ENCODE data around the gene ANKLE1. TPM values are rescaled to one million over a fixed set of nuclear protein-coding genes. Genes with fewer than 3 reads are reported as not detected.

The ANKLE1 gene
- total RNA-seq, 1 donor from 2014 or later = 3.6 TPM

DNA sequence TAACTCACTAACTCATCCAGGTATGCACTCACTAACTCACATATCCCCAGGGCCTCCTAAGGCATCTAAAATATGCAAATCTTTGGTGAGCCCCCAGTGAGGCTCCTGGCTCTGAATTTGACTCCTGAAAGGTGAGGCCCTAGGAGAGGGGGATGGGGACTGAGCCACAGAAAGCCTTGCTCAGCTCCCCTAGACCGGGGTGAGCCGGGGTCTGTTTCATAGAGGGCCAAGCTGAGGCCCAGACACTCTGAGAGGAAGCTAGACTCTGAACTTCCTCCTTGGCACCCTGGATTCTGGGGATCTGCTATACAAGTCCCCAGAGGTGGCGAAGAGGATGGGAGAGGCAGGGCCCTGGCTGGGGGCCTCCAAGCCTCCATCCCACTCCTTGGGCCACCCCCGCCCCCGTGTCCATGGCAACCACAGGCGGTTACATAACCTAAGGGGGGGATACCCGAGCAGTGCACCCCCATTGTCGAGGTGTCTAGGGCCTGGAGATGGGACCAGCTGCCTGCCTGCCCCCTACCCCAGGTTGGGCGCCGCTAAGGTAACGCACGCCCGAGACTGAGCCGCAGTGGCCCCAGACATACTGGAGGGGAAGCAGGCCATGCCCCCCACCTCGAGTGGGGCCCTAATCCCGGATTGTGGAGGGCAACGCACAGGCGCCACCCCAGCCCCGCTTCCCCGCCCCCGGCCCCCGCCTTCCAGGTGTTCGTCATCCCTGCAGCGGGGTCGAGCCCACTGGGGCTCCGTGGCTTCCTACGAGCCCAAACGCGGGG is 20.9 kb downstream of the ANKLE1 start:
- Mint-ChIP-seq H3K4me3 (peak overlapping the region; percentile 75), H3K27ac (peak overlapping the region; percentile 66), H3K4me1 (peaks cover 25% of the 10 kb centered on the region), H3K9me3 (no peaks in the 10 kb centered on the region), H3K36me3 (peaks cover 5% of the 10 kb centered on the region), H3K27me3 (ENCODE audit: low read depth) (no peaks in the 10 kb centered on the region)
- DNase-seq (ENCODE audit: low spot score in 2 of 2, unreplicated experiment in 2 of 2) = peak in 1 of 2 experiments; percentile 49
- no peak for TF ChIP-seq CTCF (IDR thresholded peaks at IDR 0.05; ENCODE audit: unreplicated experiment)

- DNase-seq (ENCODE audit: low spot score in 2 of 2, unreplicated experiment in 2 of 2) = peak; percentile 89 to 97
- Mint-ChIP-seq H3K4me1 (peaks cover 30% of the 10 kb centered on the region), H3K27me3 (ENCODE audit: low read depth) (no peaks in the 10 kb centered on the region), H3K9me3 (no peaks in the 10 kb centered on the region), H3K36me3 (peaks cover 1% of the 10 kb centered on the region), H3K4me3 (peak within 1 kb of the TSS; percentile 75), H3K27ac (peak within 1 kb of the TSS; percentile 66)
- peak; percentile 56 for TF ChIP-seq CTCF (IDR thresholded peaks at IDR 0.05; ENCODE audit: unreplicated experiment)
These were observed 21.7 kb downstream of the ANKLE1 start, which contains the start of gene ABHD8 for GRCh38 chr19:17303167-17303939. ABHD8 (minus strand) TSS chr19:17303425; CDS start chr19:17301616, 1,809 bp downstream.

GRCh38 chr19:17303940-17304267 is 22.2 kb downstream of the ANKLE1 start:
- Mint-ChIP-seq H3K36me3 (no peaks in the 10 kb centered on the region), H3K4me3 (peak overlapping the region; percentile 75), H3K9me3 (no peaks in the 10 kb centered on the region), H3K4me1 (peaks cover 30% of the 10 kb centered on the region), H3K27ac (peak overlapping the region; percentile 53), H3K27me3 (ENCODE audit: low read depth) (no peaks in the 10 kb centered on the region)
- TF ChIP-seq CTCF (IDR thresholded peaks at IDR 0.05; ENCODE audit: unreplicated experiment) = no peak
- no peak for DNase-seq (ENCODE audit: low spot score in 2 of 2, unreplicated experiment in 2 of 2)

DNA sequence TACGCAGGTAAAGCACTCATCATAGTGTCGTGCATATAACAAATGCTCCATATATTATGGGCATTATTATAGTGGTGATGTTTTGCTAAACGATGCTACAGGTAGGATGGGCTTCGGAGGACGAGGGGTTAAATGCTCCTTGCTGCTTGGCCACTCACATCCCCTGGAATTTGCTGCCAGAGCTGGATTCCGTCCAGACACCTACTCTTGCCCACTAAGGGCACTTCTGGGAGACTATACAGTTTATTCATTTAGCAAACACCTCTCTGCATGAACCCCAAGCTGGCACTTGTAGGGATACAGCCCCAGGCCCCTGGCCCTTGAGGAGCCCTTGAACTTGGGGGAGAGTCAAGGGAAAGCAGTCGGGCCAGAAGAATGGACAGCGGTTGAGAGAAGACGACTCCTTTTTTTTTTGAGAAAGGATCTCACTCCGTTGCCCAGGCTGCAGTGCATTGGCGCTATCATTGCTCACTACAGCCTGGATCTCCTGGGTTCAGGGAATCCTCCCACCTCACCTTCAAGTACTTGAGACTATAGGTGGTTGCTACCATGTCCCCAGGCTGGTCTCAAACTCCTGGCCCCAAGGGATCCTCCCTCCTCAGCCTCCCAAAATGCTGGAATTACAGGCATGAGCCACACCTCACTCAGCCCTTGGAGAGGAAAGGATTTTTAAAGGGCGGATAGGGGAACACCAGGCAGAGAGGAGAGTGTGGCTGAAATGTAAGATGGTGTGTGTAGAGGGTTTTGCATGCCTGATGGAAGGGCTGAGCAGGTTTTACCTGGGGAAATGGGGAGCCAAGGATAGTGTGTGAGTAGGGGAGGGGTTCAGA is 22.9 kb downstream of the ANKLE1 start:
- no peaks in the 10 kb centered on the region for H3K36me3 Mint-ChIP-seq
- H3K9me3 Mint-ChIP-seq = no peaks in the 10 kb centered on the region

More for the DNA sequence above, 22.9 kb downstream of the ANKLE1 start:
- no peak for TF ChIP-seq CTCF (IDR thresholded peaks at IDR 0.05; ENCODE audit: unreplicated experiment)
- no peaks in the 10 kb centered on the region for H3K27me3 Mint-ChIP-seq (ENCODE audit: low read depth)
- DNase-seq (ENCODE audit: low spot score in 2 of 2, unreplicated experiment in 2 of 2) = no peak
- H3K4me3 Mint-ChIP-seq = peak overlapping the region; percentile 90
- H3K27ac Mint-ChIP-seq = peak overlapping the region; percentile 81
- H3K4me1 Mint-ChIP-seq = peaks cover 36% of the 10 kb centered on the region
